GM15510 (cell line): ENCODE measurements around the gene KCTD2.

ENCODE experiments used
- POLR2A ChIP-seq: IDR thresholded peaks from 3 replicates; pipeline ENCODE4 v1.6.1; 2011; ENCODE audit warnings: borderline replicate concordance; ENCODE audit not compliant: insufficient read length; ENCODE audit errors: extremely low read depth

The KCTD2 gene

DNA sequence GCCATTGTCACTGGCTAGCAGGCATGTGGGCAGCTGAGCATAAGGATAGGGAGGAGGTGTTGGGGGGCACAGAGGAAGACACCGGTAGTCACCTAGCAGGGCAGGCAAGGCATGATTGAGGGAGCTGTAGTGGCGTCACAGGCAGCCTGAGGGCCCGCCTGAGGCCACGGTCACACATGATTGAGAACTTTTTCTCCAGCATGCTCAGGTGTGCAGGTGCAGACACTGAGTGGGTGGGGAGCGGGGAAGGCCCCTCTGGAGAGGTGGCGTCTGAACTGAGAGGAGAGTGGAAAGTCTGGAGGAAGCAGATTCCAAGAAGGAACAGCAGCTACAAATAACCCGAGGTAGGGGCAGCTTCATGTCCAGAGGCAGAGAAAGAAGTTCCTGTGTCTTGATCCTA lies 51.8 kb downstream of the KCTD2 start:
- TF ChIP-seq POLR2A = no peak

- TF ChIP-seq POLR2A = no peak
Observed at GRCh38 chr17:75099881-75100595, 53.0 kb downstream of the KCTD2 start.

DNA sequence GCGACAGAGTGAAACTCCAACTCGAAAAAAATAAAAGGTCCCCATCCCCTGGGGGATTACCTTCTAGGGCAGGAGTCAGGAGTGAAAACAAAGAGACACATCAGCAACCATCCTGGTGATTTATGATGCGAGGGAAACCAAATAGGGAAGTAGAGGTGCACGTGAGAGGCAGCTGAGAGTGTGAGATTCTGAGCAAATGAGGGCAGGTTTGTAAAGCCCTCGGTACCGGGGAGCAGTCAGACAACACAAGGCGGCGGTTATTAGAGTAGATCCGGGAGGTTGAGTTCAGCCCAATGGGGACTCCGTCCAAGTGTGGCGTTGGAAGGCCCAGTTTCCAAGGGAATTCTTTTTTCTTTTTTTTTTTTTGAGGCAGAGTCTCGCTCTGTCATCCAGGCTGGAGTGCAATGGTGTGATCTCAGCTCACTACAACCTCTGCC lies 55.4 kb downstream of the KCTD2 start:
- TF ChIP-seq POLR2A = no peak

GRCh38 chr17:75103601-75104554 lies 56.9 kb downstream of the KCTD2 start:
- TF ChIP-seq POLR2A = no peak

- TF ChIP-seq POLR2A = no peak
Observed at GRCh38 chr17:75105126-75106080, 58.4 kb downstream of the KCTD2 start.

GRCh38 chr17:75108193-75108592 lies 61.2 kb downstream of the KCTD2 start:
- TF ChIP-seq POLR2A = no peak

DNA sequence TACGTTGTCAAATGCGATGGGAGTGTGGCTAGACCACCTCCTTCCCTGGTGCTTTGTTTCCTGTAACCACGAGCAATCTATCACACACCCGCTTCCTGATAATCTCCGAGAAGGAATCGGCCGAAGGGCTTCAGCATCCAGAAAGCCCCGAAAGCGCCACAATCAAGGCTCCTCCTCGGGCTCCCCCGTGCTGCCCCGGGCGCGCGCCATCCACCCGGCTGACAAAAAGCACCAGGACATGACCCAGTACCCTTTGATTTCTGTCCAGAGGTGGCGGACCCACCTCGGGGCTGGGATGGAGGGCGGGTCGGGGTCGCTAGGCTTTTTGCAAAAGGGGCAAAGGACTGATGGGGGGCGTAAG lies 62.0 kb downstream of the KCTD2 start:
- no peak for TF ChIP-seq POLR2A

- peak; percentile 93 for TF ChIP-seq POLR2A
Observed at GRCh38 chr17:75109407-75110233, 62.6 kb downstream of the KCTD2 start, which contains the start of gene ARMC7. TSS of gene ARMC7 (plus strand) at chr17:75109969. CDS start at chr17:75110289, 320 bp downstream.

- no peak for TF ChIP-seq POLR2A
Observed at GRCh38 chr17:75110234-75110937, 63.4 kb downstream of the KCTD2 start.

DNA sequence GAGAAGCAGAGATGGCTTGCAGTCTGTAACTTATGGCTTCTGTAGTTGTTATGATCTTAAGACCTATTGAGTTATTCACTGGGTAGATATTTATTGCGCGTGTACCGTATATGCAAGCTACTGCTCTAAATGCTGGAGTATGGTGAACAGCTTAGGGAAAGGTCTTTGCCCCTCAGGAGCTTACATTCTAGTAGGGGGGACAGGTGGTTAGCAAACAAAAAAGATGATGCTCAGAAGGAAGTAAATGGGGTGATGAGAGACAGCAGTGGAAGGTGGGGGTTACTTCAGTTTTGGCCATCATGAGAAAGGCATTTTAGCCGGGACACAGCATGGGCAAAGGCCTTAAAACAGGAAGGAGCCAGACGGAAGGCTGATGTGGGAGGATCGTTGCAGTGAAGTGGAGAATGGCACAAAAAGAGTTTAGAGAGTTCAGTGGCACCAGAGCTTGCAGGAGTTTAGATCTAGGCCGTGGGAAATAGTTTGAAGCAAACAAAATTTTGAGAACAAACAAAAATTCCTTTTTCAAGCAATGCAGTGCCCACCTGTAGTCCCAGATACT lies 64.8 kb downstream of the KCTD2 start:
- no peak for TF ChIP-seq POLR2A

- TF ChIP-seq POLR2A = no peak
Observed at GRCh38 chr17:75113798-75114551, 67.0 kb downstream of the KCTD2 start.

GRCh38 chr17:75114552-75115314 lies 67.7 kb downstream of the KCTD2 start:
- no peak for TF ChIP-seq POLR2A
